Measurements from ENCODE around the gene HNRNPD.
"Not testable (repeated sequence)": the region's sequence is repeated elsewhere in the genome, so short reads cannot be mapped to it uniquely, and the experiment has no call there.

The HNRNPD gene

GRCh38 chr4:82390061-82390460, 16.3 kb upstream of the HNRNPD start:
- H2BK120ac ChIP-seq (ENCODE audit: low read depth, low read length); H3K79me1 ChIP-seq (replicated peaks; ENCODE audit: low read length, poor library complexity, severe bottlenecking); H3K4me2 ChIP-seq (ENCODE audit: low read length, poor library complexity, severe bottlenecking); H3K14ac ChIP-seq (ENCODE audit: low read length in 2 of 2); H3K36me3 ChIP-seq (ENCODE audit: control insufficient read depth in 1 of 2, insufficient read depth in 2 of 2, low read depth in 1 of 2, low read length in 2 of 2); H2BK12ac ChIP-seq (ENCODE audit: low read length in 2 of 2); H3K4ac ChIP-seq (ENCODE audit: low read depth in 1 of 2, low read length in 2 of 2); H2BK5ac ChIP-seq (ENCODE audit: low read depth, low read length, poor library complexity, severe bottlenecking); H3K27me3 ChIP-seq (ENCODE audit: control insufficient read depth in 1 of 2, insufficient read depth in 1 of 2, low read length in 2 of 2); H3K9me3 ChIP-seq (ENCODE audit: control insufficient read depth, low read length); DNase-seq; H4K91ac ChIP-seq (ENCODE audit: low read length); H3K9ac ChIP-seq (ENCODE audit: low read length); H2AFZ ChIP-seq (ENCODE audit: low read depth, low read length); H3K18ac ChIP-seq (ENCODE audit: low read depth in 1 of 2, low read length in 2 of 2); H4K8ac ChIP-seq (ENCODE audit: low read length); H3K23ac ChIP-seq (ENCODE audit: low read length in 2 of 2); H3K27ac ChIP-seq (ENCODE audit: low read length, poor library complexity, severe bottlenecking); H3K4me3 ChIP-seq (ENCODE audit: insufficient read depth in 1 of 2, low read depth in 1 of 2, low read length in 2 of 2); H2BK15ac ChIP-seq (ENCODE audit: low read depth, poor library complexity, severe bottlenecking); H3K4me1 ChIP-seq (ENCODE audit: control insufficient read depth, insufficient read depth, low read depth, low read length); H2AK5ac ChIP-seq (ENCODE audit: low read length, severe bottlenecking): not testable (repeated sequence)
- WGBS: 93% methylated on average over 9 of the region's 9 CpGs

- H3K9ac ChIP-seq (ENCODE audit: low read length): no peak overlapping the region
- H3K36me3 ChIP-seq (ENCODE audit: control insufficient read depth in 1 of 2, insufficient read depth in 2 of 2, low read depth in 1 of 2, low read length in 2 of 2): no peaks in the 10 kb centered on the region
- H2AK5ac ChIP-seq (ENCODE audit: low read length, severe bottlenecking): no peak overlapping the region
- H2AFZ ChIP-seq (ENCODE audit: low read depth, low read length): no peak overlapping the region
- H3K18ac ChIP-seq (ENCODE audit: low read depth in 1 of 2, low read length in 2 of 2): no peak overlapping the region
- no peaks in the 10 kb centered on the region for H3K27me3 ChIP-seq (ENCODE audit: control insufficient read depth in 1 of 2, insufficient read depth in 1 of 2, low read length in 2 of 2)
- no peak overlapping the region for H2BK120ac ChIP-seq (ENCODE audit: low read depth, low read length)
- H3K23ac ChIP-seq (ENCODE audit: low read length in 2 of 2): no peak overlapping the region
- WGBS: 88% methylated on average over 1 of the region's 1 CpG
- no peaks in the 10 kb centered on the region for H3K9me3 ChIP-seq (ENCODE audit: control insufficient read depth, low read length)
- H3K4me3 ChIP-seq (ENCODE audit: insufficient read depth in 1 of 2, low read depth in 1 of 2, low read length in 2 of 2): no peak overlapping the region
- H3K4me2 ChIP-seq (ENCODE audit: low read length, poor library complexity, severe bottlenecking): no peak overlapping the region
- DNase-seq: no peak
- H2BK5ac ChIP-seq (ENCODE audit: low read depth, low read length, poor library complexity, severe bottlenecking): no peak overlapping the region
- no peak overlapping the region for H3K27ac ChIP-seq (ENCODE audit: low read length, poor library complexity, severe bottlenecking)
- no peak overlapping the region for H4K8ac ChIP-seq (ENCODE audit: low read length)
- H2BK12ac ChIP-seq (ENCODE audit: low read length in 2 of 2): no peak overlapping the region
- no peak overlapping the region for H4K91ac ChIP-seq (ENCODE audit: low read length)
- no peaks in the 10 kb centered on the region for H3K4me1 ChIP-seq (ENCODE audit: control insufficient read depth, insufficient read depth, low read depth, low read length)
- H2BK15ac ChIP-seq (ENCODE audit: low read depth, poor library complexity, severe bottlenecking): no peak overlapping the region
- no peak overlapping the region for H3K4ac ChIP-seq (ENCODE audit: low read depth in 1 of 2, low read length in 2 of 2)
- H3K79me1 ChIP-seq (replicated peaks; ENCODE audit: low read length, poor library complexity, severe bottlenecking): no peaks in the 10 kb centered on the region
- no peak overlapping the region for H3K14ac ChIP-seq (ENCODE audit: low read length in 2 of 2)
These were observed 14.6 kb upstream of the HNRNPD start for GRCh38 chr4:82388405-82388804.

GRCh38 chr4:82386312-82386711, 12.5 kb upstream of the HNRNPD start:
- H3K36me3 ChIP-seq (ENCODE audit: control insufficient read depth in 1 of 2, insufficient read depth in 2 of 2, low read depth in 1 of 2, low read length in 2 of 2); H4K8ac ChIP-seq (ENCODE audit: low read length): not testable (repeated sequence)

GRCh38 chr4:82382751-82383150, 9.0 kb upstream of the HNRNPD start:
- H3K4me1 ChIP-seq (ENCODE audit: control insufficient read depth, insufficient read depth, low read depth, low read length): peaks cover 3% of the 10 kb centered on the region
- no peak overlapping the region for H3K18ac ChIP-seq (ENCODE audit: low read depth in 1 of 2, low read length in 2 of 2)
- H2BK120ac ChIP-seq (ENCODE audit: low read depth, low read length): no peak overlapping the region
- H3K9ac ChIP-seq (ENCODE audit: low read length): no peak overlapping the region
- H4K8ac ChIP-seq (ENCODE audit: low read length): no peak overlapping the region
- H2BK5ac ChIP-seq (ENCODE audit: low read depth, low read length, poor library complexity, severe bottlenecking): no peak overlapping the region
- H3K4ac ChIP-seq (ENCODE audit: low read depth in 1 of 2, low read length in 2 of 2): no peak overlapping the region
- H4K91ac ChIP-seq (ENCODE audit: low read length): no peak overlapping the region
- H3K9me3 ChIP-seq (ENCODE audit: control insufficient read depth, low read length): no peaks in the 10 kb centered on the region
- DNase-seq: no peak
- no peak overlapping the region for H2AK5ac ChIP-seq (ENCODE audit: low read length, severe bottlenecking)
- H3K23ac ChIP-seq (ENCODE audit: low read length in 2 of 2): no peak overlapping the region
- H3K27me3 ChIP-seq (ENCODE audit: control insufficient read depth in 1 of 2, insufficient read depth in 1 of 2, low read length in 2 of 2): no peaks in the 10 kb centered on the region
- H2BK15ac ChIP-seq (ENCODE audit: low read depth, poor library complexity, severe bottlenecking): no peak overlapping the region
- H3K4me2 ChIP-seq (ENCODE audit: low read length, poor library complexity, severe bottlenecking): no peak overlapping the region
- no peak overlapping the region for H2AFZ ChIP-seq (ENCODE audit: low read depth, low read length)
- no peak overlapping the region for H3K14ac ChIP-seq (ENCODE audit: low read length in 2 of 2)
- H2BK12ac ChIP-seq (ENCODE audit: low read length in 2 of 2): no peak overlapping the region
- peaks cover 16% of the 10 kb centered on the region for H3K79me1 ChIP-seq (replicated peaks; ENCODE audit: low read length, poor library complexity, severe bottlenecking)
- H3K27ac ChIP-seq (ENCODE audit: low read length, poor library complexity, severe bottlenecking): no peak overlapping the region
- WGBS: 89% methylated on average over 2 of the region's 2 CpGs
- no peak overlapping the region for H3K4me3 ChIP-seq (ENCODE audit: insufficient read depth in 1 of 2, low read depth in 1 of 2, low read length in 2 of 2)
- H3K36me3 ChIP-seq (ENCODE audit: control insufficient read depth in 1 of 2, insufficient read depth in 2 of 2, low read depth in 1 of 2, low read length in 2 of 2): peaks cover 1 to 8% of the 10 kb centered on the region in 2 experiments

More at GRCh38 chr4:82386312-82386711, 12.5 kb upstream of the HNRNPD start:
- H2AK5ac ChIP-seq (ENCODE audit: low read length, severe bottlenecking); H2BK12ac ChIP-seq (ENCODE audit: low read length in 2 of 2); H3K4ac ChIP-seq (ENCODE audit: low read depth in 1 of 2, low read length in 2 of 2); H2BK15ac ChIP-seq (ENCODE audit: low read depth, poor library complexity, severe bottlenecking); H3K9me3 ChIP-seq (ENCODE audit: control insufficient read depth, low read length); H2BK5ac ChIP-seq (ENCODE audit: low read depth, low read length, poor library complexity, severe bottlenecking); H3K4me2 ChIP-seq (ENCODE audit: low read length, poor library complexity, severe bottlenecking); H4K91ac ChIP-seq (ENCODE audit: low read length); H3K4me1 ChIP-seq (ENCODE audit: control insufficient read depth, insufficient read depth, low read depth, low read length); H3K27me3 ChIP-seq (ENCODE audit: control insufficient read depth in 1 of 2, insufficient read depth in 1 of 2, low read length in 2 of 2); H2AFZ ChIP-seq (ENCODE audit: low read depth, low read length); H3K18ac ChIP-seq (ENCODE audit: low read depth in 1 of 2, low read length in 2 of 2); H3K4me3 ChIP-seq (ENCODE audit: insufficient read depth in 1 of 2, low read depth in 1 of 2, low read length in 2 of 2); H3K23ac ChIP-seq (ENCODE audit: low read length in 2 of 2); H3K9ac ChIP-seq (ENCODE audit: low read length); H3K27ac ChIP-seq (ENCODE audit: low read length, poor library complexity, severe bottlenecking); H3K79me1 ChIP-seq (replicated peaks; ENCODE audit: low read length, poor library complexity, severe bottlenecking); H3K14ac ChIP-seq (ENCODE audit: low read length in 2 of 2); DNase-seq; H2BK120ac ChIP-seq (ENCODE audit: low read depth, low read length): not testable (repeated sequence)
- WGBS: 100% methylated on average over 4 of the region's 8 CpGs
